ENCODE measurements around the gene ANKMY1.

Gene ANKMY1

DNA sequence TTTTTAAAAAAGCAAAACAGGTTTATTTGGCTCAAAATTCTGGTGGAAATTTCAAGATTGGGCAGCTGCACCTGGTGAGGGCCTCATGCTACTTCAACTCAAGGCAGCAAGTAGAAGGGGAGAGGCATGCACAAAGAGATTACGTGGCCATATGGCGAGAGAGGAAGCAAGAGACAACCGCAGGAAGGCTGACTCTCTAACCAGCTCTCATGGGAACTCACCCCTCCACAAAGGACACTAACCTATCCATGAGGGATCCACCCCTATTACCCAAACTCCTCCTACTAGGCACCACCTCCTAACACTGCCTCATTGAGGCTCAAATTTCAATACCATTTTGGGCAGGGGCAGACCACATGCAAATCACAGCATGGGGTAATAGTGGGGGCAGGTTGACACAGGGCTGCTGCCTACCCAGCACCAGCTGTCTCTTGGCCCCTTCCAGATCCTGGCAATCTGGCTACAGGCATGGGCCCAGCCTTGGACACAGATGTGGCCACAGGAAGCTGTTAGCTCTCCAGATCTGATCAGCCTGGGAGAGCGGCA, 26.8 kb upstream of the ANKMY1 start:
- Histone ChIP-seq H3K9ac (ENCODE audit: low read length) (no peak overlapping the region), H3K4me1 (ENCODE audit: control insufficient read depth, insufficient read depth, low read length) (peaks cover 18% of the 10 kb centered on the region), H3K36me3 (ENCODE audit: control insufficient read depth, insufficient read depth, low read length) (no peaks in the 10 kb centered on the region), H3K27me3 (ENCODE audit: control insufficient read depth, insufficient read depth, low read length) (no peaks in the 10 kb centered on the region), H3K4me3 (ENCODE audit: low read length) (no peak overlapping the region), H3K27ac (ENCODE audit: low read depth, low read length) (no peak overlapping the region)

DNA sequence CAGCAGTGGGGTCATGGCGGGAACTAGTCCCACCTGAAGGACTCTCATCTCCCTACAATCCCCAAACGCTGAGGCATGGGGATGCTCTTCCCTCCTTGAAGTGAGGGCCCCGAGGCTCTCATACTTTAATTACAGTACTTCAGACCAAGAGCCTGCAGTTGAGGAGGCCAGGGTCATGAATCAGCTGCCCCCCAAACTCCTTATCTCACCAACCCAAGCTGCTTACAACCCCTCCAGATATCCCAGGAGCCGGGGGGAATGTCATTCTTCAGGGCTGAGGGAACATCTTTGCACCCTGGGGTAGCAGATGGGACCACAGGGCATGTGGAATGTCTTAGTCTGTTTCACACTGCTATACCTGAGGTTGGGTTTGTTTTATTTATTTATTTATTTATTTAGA, 26.0 kb upstream of the ANKMY1 start:
- no peaks in the 10 kb centered on the region for H3K27me3 ChIP-seq (ENCODE audit: control insufficient read depth, insufficient read depth, low read length)
- no peak overlapping the region for H3K4me3 ChIP-seq (ENCODE audit: low read length)
- H3K27ac ChIP-seq (ENCODE audit: low read depth, low read length), result no peak overlapping the region
- no peak overlapping the region for H3K9ac ChIP-seq (ENCODE audit: low read length)
- H3K36me3 ChIP-seq (ENCODE audit: control insufficient read depth, insufficient read depth, low read length), result no peaks in the 10 kb centered on the region
- peaks cover 18% of the 10 kb centered on the region for H3K4me1 ChIP-seq (ENCODE audit: control insufficient read depth, insufficient read depth, low read length)

DNA sequence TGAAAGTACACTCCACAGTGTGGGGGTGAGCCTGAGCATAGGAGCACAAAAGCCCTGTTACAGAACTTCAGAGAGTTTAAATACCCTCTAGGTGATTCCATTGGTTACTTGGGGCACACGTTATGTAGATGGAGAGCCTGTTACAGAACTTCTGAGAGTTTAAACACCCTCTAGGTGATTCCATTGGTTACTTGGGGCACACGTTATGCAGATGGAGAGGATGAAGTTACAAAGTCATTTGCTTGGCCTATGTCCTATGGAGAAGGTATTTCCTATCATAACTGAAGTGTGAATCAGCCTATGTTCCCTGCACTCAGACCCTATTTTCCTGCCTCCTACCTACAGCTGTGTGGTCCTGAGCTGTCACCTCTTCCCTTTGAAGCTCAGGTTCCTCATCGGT, 25.0 kb upstream of the ANKMY1 start:
- Histone ChIP-seq H3K27me3 (ENCODE audit: control insufficient read depth, insufficient read depth, low read length) (no peaks in the 10 kb centered on the region), H3K9ac (ENCODE audit: low read length) (no peak overlapping the region), H3K36me3 (ENCODE audit: control insufficient read depth, insufficient read depth, low read length) (peaks cover 2% of the 10 kb centered on the region), H3K4me1 (ENCODE audit: control insufficient read depth, insufficient read depth, low read length) (peaks cover 14% of the 10 kb centered on the region), H3K27ac (ENCODE audit: low read depth, low read length) (no peak overlapping the region), H3K4me3 (ENCODE audit: low read length) (no peak overlapping the region)

DNA sequence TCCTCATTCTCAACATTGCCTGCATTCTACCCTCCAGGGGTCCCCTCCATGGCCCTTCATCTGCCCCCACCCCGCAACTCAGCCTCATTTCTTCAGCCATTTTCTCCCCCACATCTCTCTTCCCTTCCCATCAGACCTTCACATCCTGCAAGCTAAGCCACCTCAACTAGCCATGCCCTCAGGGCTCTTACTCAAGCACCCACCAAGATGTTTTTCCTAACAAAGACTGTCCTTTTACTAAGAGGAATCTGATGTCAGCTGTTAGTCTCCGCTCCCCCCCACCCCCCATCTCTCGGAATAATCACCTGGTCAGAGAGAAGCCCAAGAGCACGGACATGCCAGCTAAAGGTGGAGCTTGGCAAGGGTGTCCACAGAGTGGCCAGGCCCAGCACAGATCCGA, 24.0 kb upstream of the ANKMY1 start:
- no peak overlapping the region for H3K4me3 ChIP-seq (ENCODE audit: low read length)
- H3K4me1 ChIP-seq (ENCODE audit: control insufficient read depth, insufficient read depth, low read length), result peaks cover 9% of the 10 kb centered on the region
- H3K27ac ChIP-seq (ENCODE audit: low read depth, low read length), result no peak overlapping the region

DNA sequence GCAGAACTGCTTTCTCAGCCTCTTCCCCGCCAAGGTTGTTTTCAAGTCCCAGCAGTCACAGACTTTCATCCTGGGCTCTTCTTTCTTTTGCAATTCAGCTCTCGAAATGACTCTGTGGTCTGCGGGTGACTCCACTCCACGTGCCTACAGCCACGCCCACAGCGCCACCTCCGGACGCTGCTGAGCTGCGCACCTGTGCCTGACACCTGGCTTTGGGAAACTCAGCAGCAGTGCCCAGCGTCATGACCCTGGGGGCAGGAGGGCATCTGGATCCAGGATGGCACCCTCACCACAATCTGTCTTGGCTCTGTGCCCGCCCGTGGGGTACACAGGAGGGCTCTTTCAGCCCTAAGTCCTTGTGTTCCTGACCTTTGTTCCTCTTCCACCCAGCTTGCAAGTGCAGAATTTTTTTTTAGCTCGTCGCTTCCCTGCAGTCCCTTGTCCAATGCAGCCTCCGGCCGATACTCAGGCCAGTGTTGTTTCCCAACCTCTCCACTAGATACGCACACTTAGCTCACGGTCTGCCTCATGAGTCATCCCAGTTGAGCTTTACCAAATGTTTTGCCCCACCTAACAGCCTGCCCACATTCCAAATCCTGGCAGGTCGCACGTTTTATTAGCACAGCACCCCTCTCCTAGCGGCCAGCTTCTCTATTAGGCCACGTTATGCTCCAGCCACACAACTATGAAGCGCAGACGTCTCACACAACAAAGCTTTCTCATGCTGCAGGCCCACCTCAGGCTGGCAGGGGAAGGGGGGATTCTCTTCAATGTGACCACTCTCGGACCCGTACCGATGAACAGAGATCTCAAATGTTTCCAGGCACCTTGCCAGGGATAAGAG, 22.2 kb upstream of the ANKMY1 start:
- no peak overlapping the region for H3K27ac ChIP-seq (ENCODE audit: low read depth, low read length)
- peaks cover 4% of the 10 kb centered on the region for H3K4me1 ChIP-seq (ENCODE audit: control insufficient read depth, insufficient read depth, low read length)
- H3K36me3 ChIP-seq (ENCODE audit: control insufficient read depth, insufficient read depth, low read length), result peaks cover 7% of the 10 kb centered on the region
- no peaks in the 10 kb centered on the region for H3K27me3 ChIP-seq (ENCODE audit: control insufficient read depth, insufficient read depth, low read length)
- H3K4me3 ChIP-seq (ENCODE audit: low read length), result no peak overlapping the region
- no peak overlapping the region for H3K9ac ChIP-seq (ENCODE audit: low read length)

More for the DNA sequence above, 24.0 kb upstream of the ANKMY1 start:
- Histone ChIP-seq H3K9ac (ENCODE audit: low read length) (no peak overlapping the region), H3K36me3 (ENCODE audit: control insufficient read depth, insufficient read depth, low read length) (peaks cover 5% of the 10 kb centered on the region), H3K27me3 (ENCODE audit: control insufficient read depth, insufficient read depth, low read length) (no peaks in the 10 kb centered on the region)

DNA sequence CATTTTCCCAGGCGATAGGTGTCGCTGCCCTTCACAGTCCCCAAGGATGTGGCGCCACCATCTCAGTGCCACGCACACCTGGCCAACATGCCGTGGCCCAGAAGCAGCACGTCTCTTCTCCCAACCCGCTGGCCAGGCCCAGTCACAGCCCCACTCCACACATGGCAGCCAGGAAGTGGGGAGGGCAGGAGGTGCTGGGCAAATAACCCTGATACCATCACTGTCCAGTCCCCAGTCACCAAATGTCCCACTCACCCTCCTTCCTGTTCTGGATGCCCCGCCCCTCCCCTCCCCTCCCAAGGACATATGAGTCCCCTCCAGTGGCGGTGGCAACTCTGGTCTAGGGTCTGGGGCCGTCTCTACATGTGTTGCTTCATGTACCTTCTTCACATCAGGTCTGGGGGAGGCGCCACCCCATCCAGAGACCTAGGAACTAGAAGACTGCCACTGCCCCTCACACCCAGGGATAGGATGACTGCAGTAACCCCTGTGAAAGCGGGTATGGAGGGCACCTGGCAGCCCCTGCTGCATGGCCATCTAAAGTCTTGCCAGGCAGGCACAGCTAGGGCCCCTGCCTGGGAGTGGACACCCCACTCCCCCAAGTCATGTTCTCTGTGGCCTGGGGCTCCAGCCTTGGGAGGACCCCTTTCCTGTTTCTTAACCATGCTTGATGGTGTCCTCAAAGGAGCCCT, 21.4 kb upstream of the ANKMY1 start:
- H3K36me3 ChIP-seq (ENCODE audit: control insufficient read depth, insufficient read depth, low read length), result peaks cover 14% of the 10 kb centered on the region
- H3K9ac ChIP-seq (ENCODE audit: low read length), result no peak overlapping the region
- no peak overlapping the region for H3K27ac ChIP-seq (ENCODE audit: low read depth, low read length)
- H3K4me3 ChIP-seq (ENCODE audit: low read length), result no peak overlapping the region
- no peaks in the 10 kb centered on the region for H3K4me1 ChIP-seq (ENCODE audit: control insufficient read depth, insufficient read depth, low read length)
- no peaks in the 10 kb centered on the region for H3K27me3 ChIP-seq (ENCODE audit: control insufficient read depth, insufficient read depth, low read length)

DNA sequence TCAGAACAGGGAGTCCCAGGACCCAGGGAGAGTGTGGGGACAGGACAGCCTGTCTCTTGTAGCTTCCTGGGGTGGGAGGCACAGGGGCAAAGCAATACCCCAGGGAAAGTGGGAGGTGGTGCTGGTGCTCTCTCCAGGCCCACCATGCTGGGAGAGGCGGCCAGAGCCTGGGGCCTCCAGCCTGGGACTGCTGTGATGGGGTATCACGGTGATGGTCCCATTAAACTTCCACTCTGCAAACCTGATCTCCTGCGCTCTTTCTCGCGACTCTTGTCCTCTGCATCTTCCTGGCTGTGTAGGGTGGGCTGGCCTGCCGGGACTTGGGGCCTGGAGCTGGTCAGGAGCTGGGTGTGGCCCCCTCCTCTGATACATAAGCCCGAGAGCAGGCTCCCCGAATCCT, 20.7 kb upstream of the ANKMY1 start:
- Histone ChIP-seq H3K27ac (ENCODE audit: low read depth, low read length) (no peak overlapping the region), H3K4me3 (ENCODE audit: low read length) (no peak overlapping the region), H3K9ac (ENCODE audit: low read length) (no peak overlapping the region), H3K27me3 (ENCODE audit: control insufficient read depth, insufficient read depth, low read length) (no peaks in the 10 kb centered on the region), H3K4me1 (ENCODE audit: control insufficient read depth, insufficient read depth, low read length) (no peaks in the 10 kb centered on the region), H3K36me3 (ENCODE audit: control insufficient read depth, insufficient read depth, low read length) (peaks cover 17% of the 10 kb centered on the region)

DNA sequence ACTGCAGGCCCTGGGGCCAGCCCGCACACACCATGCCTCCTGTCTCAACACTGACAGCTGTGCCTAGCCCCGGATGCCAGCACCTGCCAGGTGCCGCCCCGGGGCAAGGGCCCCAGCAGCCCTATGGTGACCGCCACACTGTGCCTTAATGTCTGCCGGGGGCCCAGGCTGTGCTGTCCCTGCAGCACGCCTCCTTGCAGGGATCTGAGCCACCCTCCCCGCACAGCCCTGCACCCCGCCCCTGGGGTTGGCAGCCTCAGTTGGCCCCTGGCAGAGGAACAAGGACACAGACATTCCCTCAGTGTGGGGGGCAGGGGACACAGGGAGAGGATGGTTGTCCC, 20.3 kb upstream of the ANKMY1 start:
- peaks cover 17% of the 10 kb centered on the region for H3K36me3 ChIP-seq (ENCODE audit: control insufficient read depth, insufficient read depth, low read length)

DNA sequence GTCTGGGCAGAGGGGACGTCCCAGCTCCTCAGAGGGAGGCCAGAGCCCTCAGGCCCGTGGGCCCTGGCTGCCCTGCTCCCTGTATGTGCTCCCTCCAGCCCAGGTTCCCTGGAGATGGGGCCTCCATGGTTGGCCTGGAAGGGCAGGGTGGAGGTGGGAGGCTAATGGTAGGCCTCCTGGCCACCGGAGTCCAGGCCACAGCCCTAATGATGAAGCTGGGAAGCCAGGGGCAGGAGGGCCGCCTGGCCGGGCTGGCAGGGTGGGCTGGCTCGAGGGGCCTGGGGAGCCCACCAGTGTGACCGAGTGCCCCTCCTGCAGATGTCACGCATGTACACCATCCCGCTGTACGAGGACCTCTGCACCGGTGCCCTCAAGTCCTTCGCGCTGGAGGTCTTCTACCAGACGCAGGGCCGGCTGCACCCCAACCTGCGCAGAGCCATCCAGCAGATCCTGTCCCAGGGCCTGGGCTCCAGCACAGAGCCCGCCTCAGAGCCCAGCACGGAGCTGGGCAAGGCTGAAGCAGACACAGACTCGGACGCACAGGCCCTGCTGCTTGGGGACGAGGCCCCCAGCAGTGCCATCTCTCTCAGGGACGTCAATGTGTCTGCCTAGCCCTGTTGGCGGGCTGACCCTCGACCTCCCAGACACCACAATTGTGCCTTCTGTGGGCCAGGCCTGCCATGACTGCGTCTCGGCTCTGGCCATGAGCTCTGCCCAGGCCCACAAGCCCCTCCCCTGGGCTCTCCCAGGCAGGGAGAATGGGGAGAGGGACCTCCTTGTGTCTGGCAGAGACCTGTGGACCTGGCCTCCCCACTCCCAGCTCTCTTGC, 19.7 kb upstream of the ANKMY1 start:
- Histone ChIP-seq H3K4me3 (ENCODE audit: low read length) (no peak overlapping the region), H3K27ac (ENCODE audit: low read depth, low read length) (no peak overlapping the region), H3K4me1 (ENCODE audit: control insufficient read depth, insufficient read depth, low read length) (no peaks in the 10 kb centered on the region), H3K27me3 (ENCODE audit: control insufficient read depth, insufficient read depth, low read length) (no peaks in the 10 kb centered on the region), H3K9ac (ENCODE audit: low read length) (no peak overlapping the region), H3K36me3 (ENCODE audit: control insufficient read depth, insufficient read depth, low read length) (peaks cover 17% of the 10 kb centered on the region)

More for the DNA sequence above, 20.3 kb upstream of the ANKMY1 start:
- Histone ChIP-seq H3K4me3 (ENCODE audit: low read length) (no peak overlapping the region), H3K27ac (ENCODE audit: low read depth, low read length) (no peak overlapping the region), H3K9ac (ENCODE audit: low read length) (no peak overlapping the region), H3K4me1 (ENCODE audit: control insufficient read depth, insufficient read depth, low read length) (no peaks in the 10 kb centered on the region), H3K27me3 (ENCODE audit: control insufficient read depth, insufficient read depth, low read length) (no peaks in the 10 kb centered on the region)

DNA sequence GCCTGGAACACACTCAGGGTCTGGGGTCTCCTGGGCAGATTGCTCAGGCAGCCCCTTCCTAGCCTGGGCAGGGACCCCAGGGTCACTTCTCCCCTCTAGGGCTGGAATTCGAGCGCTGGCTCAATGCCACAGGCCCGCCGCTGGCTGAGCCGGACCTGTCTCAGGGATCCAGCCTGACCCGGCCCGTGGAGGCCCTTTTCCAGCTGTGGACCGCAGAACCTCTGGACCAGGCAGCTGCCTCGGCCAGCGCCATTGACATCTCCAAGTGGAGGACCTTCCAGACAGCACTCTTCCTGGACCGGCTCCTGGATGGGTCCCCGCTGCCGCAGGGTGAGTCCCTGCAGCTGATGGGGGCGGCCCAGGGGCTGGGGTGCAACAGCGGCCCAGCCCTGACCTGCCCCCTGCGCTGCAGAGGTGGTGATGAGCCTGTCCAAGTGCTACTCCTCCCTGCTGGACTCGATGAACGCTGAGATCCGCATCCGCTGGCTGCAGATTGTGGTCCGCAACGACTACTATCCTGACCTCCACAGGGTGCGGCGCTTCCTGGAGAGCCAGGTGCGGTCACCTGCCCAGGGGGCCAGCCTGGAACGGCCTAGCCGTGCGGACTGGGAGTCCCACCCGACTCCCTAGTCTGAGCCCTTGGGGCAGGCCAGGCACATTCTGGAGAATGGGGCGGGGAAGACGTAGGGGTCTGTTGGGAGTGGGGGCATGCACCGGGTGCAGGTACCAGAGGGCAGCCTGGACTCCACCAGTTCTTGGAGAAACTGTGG, 18.8 kb upstream of the ANKMY1 start:
- Histone ChIP-seq H3K4me3 (ENCODE audit: low read length) (no peak overlapping the region), H3K36me3 (ENCODE audit: control insufficient read depth, insufficient read depth, low read length) (peaks cover 17% of the 10 kb centered on the region), H3K27ac (ENCODE audit: low read depth, low read length) (no peak overlapping the region), H3K4me1 (ENCODE audit: control insufficient read depth, insufficient read depth, low read length) (no peaks in the 10 kb centered on the region), H3K27me3 (ENCODE audit: control insufficient read depth, insufficient read depth, low read length) (no peaks in the 10 kb centered on the region), H3K9ac (ENCODE audit: low read length) (no peak overlapping the region)

DNA sequence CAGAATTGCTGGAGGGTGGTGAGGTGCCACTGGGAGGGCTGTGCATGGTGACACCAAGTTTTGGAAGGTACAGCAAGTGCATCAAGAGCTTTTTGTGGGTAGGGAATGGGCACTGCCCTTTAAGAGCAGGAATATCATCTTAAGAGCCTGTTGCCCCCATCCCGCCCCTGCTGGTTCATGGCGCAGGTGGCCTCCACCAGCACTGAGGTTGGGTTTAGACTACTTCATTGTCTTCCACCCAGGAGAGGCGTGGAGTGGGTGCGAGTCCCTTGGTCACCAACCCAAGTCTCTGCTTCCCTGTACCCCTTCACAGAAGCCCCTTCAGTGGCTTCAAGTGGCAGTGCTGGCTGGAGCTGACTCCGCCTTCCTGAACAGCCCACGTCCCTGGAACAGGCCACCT, 18.2 kb upstream of the ANKMY1 start:
- Histone ChIP-seq H3K27me3 (ENCODE audit: control insufficient read depth, insufficient read depth, low read length) (no peaks in the 10 kb centered on the region), H3K36me3 (ENCODE audit: control insufficient read depth, insufficient read depth, low read length) (peaks cover 17% of the 10 kb centered on the region), H3K4me3 (ENCODE audit: low read length) (no peak overlapping the region), H3K9ac (ENCODE audit: low read length) (no peak overlapping the region), H3K4me1 (ENCODE audit: control insufficient read depth, insufficient read depth, low read length) (no peaks in the 10 kb centered on the region), H3K27ac (ENCODE audit: low read depth, low read length) (no peak overlapping the region)
